ENCODE data around the gene HES6. TPM values are rescaled to one million over a fixed set of nuclear protein-coding genes. Genes with fewer than 3 reads are reported as not detected.

The HES6 gene
- total RNA-seq, 1 experiment from 2014 or later, result 9.8 TPM

DNA sequence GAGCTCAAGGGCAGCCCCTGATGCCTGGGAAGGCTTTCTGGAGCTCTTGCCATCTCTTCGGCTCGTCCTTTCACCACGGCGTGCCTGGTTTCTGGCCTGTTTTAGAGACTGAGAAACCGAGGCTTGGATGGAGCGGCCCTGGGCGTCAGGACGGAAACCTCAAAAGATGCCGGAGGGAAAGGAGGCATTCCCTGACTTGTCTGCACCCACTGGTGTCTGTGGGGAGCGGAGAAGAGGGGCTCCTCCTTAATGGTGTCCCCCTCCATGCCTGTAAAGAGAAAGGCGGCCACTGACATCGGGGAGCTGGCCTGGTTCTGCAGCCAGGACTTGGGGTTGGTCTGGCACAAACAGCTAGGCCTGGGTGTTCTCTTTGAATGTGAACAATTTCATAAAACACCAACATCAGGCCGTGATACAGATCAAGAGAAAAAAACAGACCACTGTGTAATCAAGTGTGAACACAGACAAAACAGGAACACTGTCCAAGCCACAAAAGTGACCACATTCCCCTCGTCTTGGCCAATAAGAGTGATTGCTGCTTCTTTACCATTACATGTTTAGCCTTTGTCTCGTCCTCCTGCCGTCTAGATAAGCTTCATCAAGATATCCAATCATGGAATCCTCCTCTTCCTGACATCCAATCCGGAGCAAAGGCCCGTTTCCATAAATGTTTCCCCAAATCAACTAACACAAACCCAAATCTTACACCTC lies 35.7 kb downstream of the HES6 start:
- H3K27ac ChIP-seq (ENCODE audit: low read length), result peak overlapping the region; percentile 17; the same call in 1 of the 2 replicates

GRCh38 chr2:238203094-238203972 lies 36.5 kb downstream of the HES6 start, which contains the start of gene ILKAP:
ILKAP (minus strand) TSS chr2:238203695; CDS start chr2:238203553, 142 bp downstream.
- Histone ChIP-seq H3K4me2 (ENCODE audit: low read length) (peak within 1 kb of the TSS; percentile 94), H3K4me1 (ENCODE audit: insufficient read depth, low read length) (peaks cover 27% of the 10 kb centered on the region), H3K36me3 (ENCODE audit: low read depth, low read length) (no peaks in the 10 kb centered on the region), H2AFZ (ENCODE audit: low read length) (peak within 1 kb of the TSS; percentile 97), H3K27me3 (ENCODE audit: low read length) (peaks cover 13% of the 10 kb centered on the region; the same call in 1 of the 2 replicates), H3K9me3 (ENCODE audit: low read length) (no peaks in the 10 kb centered on the region), H4K20me1 (ENCODE audit: low read length) (peaks cover 38% of the 10 kb centered on the region), H3K4me3 (ENCODE audit: low read length) (peak within 1 kb of the TSS; percentile 82), H3K9me2 (replicated peaks; ENCODE audit: low read length) (no peaks in the 10 kb centered on the region), H3K27ac (ENCODE audit: low read length) (peak within 1 kb of the TSS; percentile 17; the same call in 1 of the 2 replicates), H3K79me2 (ENCODE audit: low read length) (peaks cover 48% of the 10 kb centered on the region), H3F3A (ENCODE audit: low read length, unreplicated experiment) (no peaks in the 10 kb centered on the region), H3K9ac (ENCODE audit: low read length) (peak within 1 kb of the TSS; percentile 92)
- ATAC-seq (peak; percentile 98), DNase-seq (peak; percentile 88)
- BruUV-seq (replicated peaks), result no TSS peak
- intact Hi-C loops (cut with micrococcal nuclease), result no loop called here
- ChIA-PET CTCF (no interaction called here), POLR2A (ENCODE audit: unreplicated experiment) (interaction anchor here (1.0 kb wide), 1 partner anchor 142 kb away, joined by 3 read pairs; the partner anchor contains the start of gene SCLY)
- TF ChIP-seq, protein P1, sequence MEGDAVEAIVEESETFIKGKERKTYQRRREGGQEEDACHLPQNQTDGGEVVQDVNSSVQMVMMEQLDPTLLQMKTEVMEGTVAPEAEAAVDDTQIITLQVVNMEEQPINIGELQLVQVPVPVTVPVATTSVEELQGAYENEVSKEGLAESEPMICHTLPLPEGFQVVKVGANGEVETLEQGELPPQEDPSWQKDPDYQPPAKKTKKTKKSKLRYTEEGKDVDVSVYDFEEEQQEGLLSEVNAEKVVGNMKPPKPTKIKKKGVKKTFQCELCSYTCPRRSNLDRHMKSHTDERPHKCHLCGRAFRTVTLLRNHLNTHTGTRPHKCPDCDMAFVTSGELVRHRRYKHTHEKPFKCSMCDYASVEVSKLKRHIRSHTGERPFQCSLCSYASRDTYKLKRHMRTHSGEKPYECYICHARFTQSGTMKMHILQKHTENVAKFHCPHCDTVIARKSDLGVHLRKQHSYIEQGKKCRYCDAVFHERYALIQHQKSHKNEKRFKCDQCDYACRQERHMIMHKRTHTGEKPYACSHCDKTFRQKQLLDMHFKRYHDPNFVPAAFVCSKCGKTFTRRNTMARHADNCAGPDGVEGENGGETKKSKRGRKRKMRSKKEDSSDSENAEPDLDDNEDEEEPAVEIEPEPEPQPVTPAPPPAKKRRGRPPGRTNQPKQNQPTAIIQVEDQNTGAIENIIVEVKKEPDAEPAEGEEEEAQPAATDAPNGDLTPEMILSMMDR (conservative IDR thresholded peaks at IDR 0.05; ENCODE audit: low read depth, low read length), result no peak
- no peak for TF ChIP-seq EZH2 (IDR thresholded peaks at IDR 0.05; ENCODE audit: low read length, unreplicated experiment)
- TF ChIP-seq EZH2phosphoT487 (IDR thresholded peaks at IDR 0.05; ENCODE audit: borderline replicate concordance, low read length), result no peak

More for the DNA sequence above, 35.7 kb downstream of the HES6 start:
- ATAC-seq, result no peak
- H3K4me1 ChIP-seq (ENCODE audit: insufficient read depth, low read length), result peaks cover 27% of the 10 kb centered on the region
- H3K4me2 ChIP-seq (ENCODE audit: low read length), result peak overlapping the region; percentile 92
- H3K36me3 ChIP-seq (ENCODE audit: low read depth, low read length), result no peaks in the 10 kb centered on the region
- ChIA-PET POLR2A (ENCODE audit: unreplicated experiment) (interaction anchor here (1.0 kb wide), 1 partner anchor 143 kb away, joined by 3 read pairs; the partner anchor contains the start of gene SCLY), CTCF (no interaction called here)
- no peaks in the 10 kb centered on the region for H3K9me2 ChIP-seq (replicated peaks; ENCODE audit: low read length)
- intact Hi-C loops (cut with micrococcal nuclease), result no loop called here
- no peaks in the 10 kb centered on the region for H3F3A ChIP-seq (ENCODE audit: low read length, unreplicated experiment)
- peaks cover 40% of the 10 kb centered on the region for H3K79me2 ChIP-seq (ENCODE audit: low read length)
- H3K4me3 ChIP-seq (ENCODE audit: low read length), result peak overlapping the region; percentile 66
- DNase-seq, result no peak
- H3K9ac ChIP-seq (ENCODE audit: low read length), result peak overlapping the region; percentile 92
- H3K9me3 ChIP-seq (ENCODE audit: low read length), result no peaks in the 10 kb centered on the region
- BruUV-seq (replicated peaks), result TSS peak; percentile 97
- peaks cover 30% of the 10 kb centered on the region for H4K20me1 ChIP-seq (ENCODE audit: low read length)
- TF ChIP-seq EZH2phosphoT487 (IDR thresholded peaks at IDR 0.05; ENCODE audit: borderline replicate concordance, low read length), result no peak
- no peak for TF ChIP-seq EZH2 (IDR thresholded peaks at IDR 0.05; ENCODE audit: low read length, unreplicated experiment)
- TF ChIP-seq, protein P1 (conservative IDR thresholded peaks at IDR 0.05; ENCODE audit: low read depth, low read length), result no peak
- peaks cover 18% of the 10 kb centered on the region for H3K27me3 ChIP-seq (ENCODE audit: low read length)
- H2AFZ ChIP-seq (ENCODE audit: low read length), result peak overlapping the region; percentile 97
